ENCODE measurements around the gene OGA. TPM values are rescaled to one million over a fixed set of nuclear protein-coding genes. Genes with fewer than 3 reads are reported as not detected.
A peak's percentile ranks its signal among the peaks of the same experiment; 100 is the strongest.

The OGA gene
- total RNA-seq, 1 experiment from 2014 or later: 96.1 TPM

DNA sequence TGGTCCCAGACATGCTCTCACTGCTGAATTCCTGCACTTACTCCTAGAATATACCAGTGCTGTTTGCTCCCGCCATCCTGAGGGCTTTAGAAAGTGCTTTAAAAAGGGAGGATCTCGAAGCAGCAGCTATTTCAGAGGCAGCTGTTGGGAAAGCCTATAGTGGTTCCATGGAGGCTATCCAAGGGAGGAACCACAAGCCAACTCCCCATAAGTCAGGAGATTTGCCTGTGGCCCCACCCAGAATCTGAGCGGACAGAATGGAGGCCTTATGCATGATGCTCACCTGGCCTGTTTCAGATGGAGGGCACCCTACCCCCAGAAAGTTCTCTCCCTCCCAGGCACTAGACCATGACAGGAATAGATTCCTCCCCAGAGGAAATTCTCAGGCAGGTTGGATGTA, 27.6 kb upstream of the OGA start:
- H3K36me3 Mint-ChIP-seq (ENCODE audit: insufficient read depth, unreplicated experiment): peaks cover 38% of the 10 kb centered on the region
- no peak overlapping the region for H3K27ac Mint-ChIP-seq (ENCODE audit: low read depth, unreplicated experiment)
- TF ChIP-seq, protein P1, sequence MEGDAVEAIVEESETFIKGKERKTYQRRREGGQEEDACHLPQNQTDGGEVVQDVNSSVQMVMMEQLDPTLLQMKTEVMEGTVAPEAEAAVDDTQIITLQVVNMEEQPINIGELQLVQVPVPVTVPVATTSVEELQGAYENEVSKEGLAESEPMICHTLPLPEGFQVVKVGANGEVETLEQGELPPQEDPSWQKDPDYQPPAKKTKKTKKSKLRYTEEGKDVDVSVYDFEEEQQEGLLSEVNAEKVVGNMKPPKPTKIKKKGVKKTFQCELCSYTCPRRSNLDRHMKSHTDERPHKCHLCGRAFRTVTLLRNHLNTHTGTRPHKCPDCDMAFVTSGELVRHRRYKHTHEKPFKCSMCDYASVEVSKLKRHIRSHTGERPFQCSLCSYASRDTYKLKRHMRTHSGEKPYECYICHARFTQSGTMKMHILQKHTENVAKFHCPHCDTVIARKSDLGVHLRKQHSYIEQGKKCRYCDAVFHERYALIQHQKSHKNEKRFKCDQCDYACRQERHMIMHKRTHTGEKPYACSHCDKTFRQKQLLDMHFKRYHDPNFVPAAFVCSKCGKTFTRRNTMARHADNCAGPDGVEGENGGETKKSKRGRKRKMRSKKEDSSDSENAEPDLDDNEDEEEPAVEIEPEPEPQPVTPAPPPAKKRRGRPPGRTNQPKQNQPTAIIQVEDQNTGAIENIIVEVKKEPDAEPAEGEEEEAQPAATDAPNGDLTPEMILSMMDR (IDR thresholded peaks at IDR 0.05; ENCODE audit: unreplicated experiment): no peak
- H3K27me3 Mint-ChIP-seq (ENCODE audit: insufficient read depth, unreplicated experiment): no peaks in the 10 kb centered on the region
- intact Hi-C loops (cut with micrococcal nuclease): no loop called here
- no peaks in the 10 kb centered on the region for H3K4me1 Mint-ChIP-seq (ENCODE audit: insufficient read depth, unreplicated experiment)
- H3K4me3 Mint-ChIP-seq (ENCODE audit: unreplicated experiment): no peak overlapping the region
- H3K9me3 Mint-ChIP-seq (ENCODE audit: unreplicated experiment): no peaks in the 10 kb centered on the region
- ChIA-PET POLR2A (interaction anchor here (1.0 kb wide), 1 partner anchor 14 kb away, joined by 3 read pairs; no protein-coding TSS in a partner anchor), CTCF (interaction anchor here (1.1 to 3.7 kb wide), 3 partner anchors 10 to 227 kb away, joined by 4 to 25 read pairs (median 4); no protein-coding TSS in a partner anchor)
- no TSS peak for BruUV-seq (replicated peaks)
- no peak for DNase-seq (ENCODE audit: unreplicated experiment)

DNA sequence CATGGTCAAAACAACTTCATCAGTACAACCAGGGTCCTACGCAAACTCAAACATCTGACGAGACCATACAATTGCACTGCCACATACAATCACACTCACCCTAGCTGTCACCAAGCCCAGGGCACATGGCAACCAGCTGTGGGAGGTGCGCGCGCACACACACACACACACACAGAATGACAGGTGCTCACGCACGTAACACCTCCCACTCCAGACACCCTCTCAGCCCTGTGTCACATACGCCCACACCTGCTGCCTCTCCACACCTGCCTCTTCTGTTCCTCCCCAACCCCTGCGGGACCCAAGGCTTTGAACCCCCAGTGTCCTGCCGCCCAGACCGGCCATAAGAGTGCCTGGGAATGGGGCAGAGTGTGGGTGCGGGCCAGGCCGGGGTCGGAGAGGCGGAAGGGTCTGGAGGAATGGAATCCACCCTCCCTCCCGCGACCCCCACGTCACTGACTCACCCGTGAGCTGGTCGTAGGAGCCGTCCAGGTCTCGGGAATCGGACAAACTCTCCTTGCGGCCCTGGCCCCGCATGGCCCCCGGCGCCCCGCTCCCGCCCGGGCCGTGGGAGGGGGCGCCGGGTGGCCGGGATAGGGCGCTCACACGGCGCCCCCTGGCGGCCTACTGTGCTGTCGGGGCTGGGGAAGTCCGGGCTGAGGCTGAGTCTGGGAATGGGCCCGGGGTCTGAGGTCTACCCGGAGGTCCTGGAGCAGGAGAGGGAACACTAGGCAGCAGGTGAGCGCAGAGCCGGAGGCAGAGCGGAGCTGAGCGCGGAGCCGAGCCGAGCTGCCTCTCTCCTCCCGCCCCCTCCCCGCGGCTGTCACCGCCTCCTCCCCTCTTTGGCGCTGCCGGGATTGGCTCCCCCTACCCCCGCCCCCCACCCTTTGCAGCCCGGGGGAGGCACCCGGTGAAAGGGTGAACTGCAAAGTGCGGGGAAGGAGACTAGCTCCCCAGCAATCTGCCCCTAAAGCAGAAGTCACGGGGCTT, 25.1 kb upstream of the OGA start, which contains the start of gene KCNIP2:
TSS of gene KCNIP2 (minus strand) at position 769 of the 990 bp plus-strand sequence. CDS start at position 537, 232 bp downstream.
- CTCF ChIA-PET: interaction anchor here (0.7 to 0.8 kb wide), 2 partner anchors 104 to 115 kb away, joined by 3 read pairs; no protein-coding TSS in a partner anchor

DNA sequence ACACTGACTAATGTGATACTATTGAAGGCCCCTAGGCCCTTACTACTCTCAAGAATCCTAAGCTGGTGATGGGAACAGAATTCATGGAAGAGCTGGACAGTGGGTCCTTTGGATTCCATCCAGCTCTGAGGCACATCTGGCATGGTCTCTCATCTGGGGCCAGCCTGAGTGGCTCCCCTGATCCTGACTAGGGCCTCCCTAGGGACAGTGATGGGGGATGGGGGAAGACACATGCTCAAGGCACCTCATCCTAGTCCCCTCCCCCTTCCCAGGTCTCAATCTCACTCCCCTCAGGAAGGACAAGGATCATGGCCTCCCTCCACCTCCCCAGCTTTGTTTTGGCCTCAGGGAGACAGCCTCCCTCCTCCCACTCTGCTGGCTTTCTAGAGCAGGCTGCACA, 23.6 kb upstream of the OGA start:
- TF ChIP-seq, protein P1 (IDR thresholded peaks at IDR 0.05; ENCODE audit: unreplicated experiment): no peak
- H3K27me3 Mint-ChIP-seq (ENCODE audit: insufficient read depth, unreplicated experiment): no peaks in the 10 kb centered on the region
- BruUV-seq (replicated peaks): no TSS peak
- no peak for DNase-seq (ENCODE audit: unreplicated experiment)
- POLR2A ChIA-PET: interaction anchor here (1.5 kb wide), 1 partner anchor 9 kb away, joined by 3 read pairs; no protein-coding TSS in a partner anchor
- H3K27ac Mint-ChIP-seq (ENCODE audit: low read depth, unreplicated experiment): no peak overlapping the region
- intact Hi-C loops (cut with micrococcal nuclease): no loop called here
- CTCF ChIA-PET: interaction anchor here (0.5 to 3.5 kb wide), 30 partner anchors 10 to 425 kb away, joined by 3 to 69 read pairs (median 5); partner anchors contain the start of gene HPS6
- H3K9me3 Mint-ChIP-seq (ENCODE audit: unreplicated experiment): no peaks in the 10 kb centered on the region
- peaks cover 24% of the 10 kb centered on the region for H3K36me3 Mint-ChIP-seq (ENCODE audit: insufficient read depth, unreplicated experiment)
- H3K4me1 Mint-ChIP-seq (ENCODE audit: insufficient read depth, unreplicated experiment): peaks cover 15% of the 10 kb centered on the region
- no peak overlapping the region for H3K4me3 Mint-ChIP-seq (ENCODE audit: unreplicated experiment)

More for the DNA sequence above, 25.1 kb upstream of the OGA start, which contains the start of gene KCNIP2:
- POLR2A ChIA-PET: interaction anchor here (1.5 kb wide), 1 partner anchor 8 kb away, joined by 3 read pairs; no protein-coding TSS in a partner anchor
- Mint-ChIP-seq H3K4me1 (ENCODE audit: insufficient read depth, unreplicated experiment) (peaks cover 15% of the 10 kb centered on the region), H3K4me3 (ENCODE audit: unreplicated experiment) (no peak within 1 kb of the TSS), H3K36me3 (ENCODE audit: insufficient read depth, unreplicated experiment) (peaks cover 33% of the 10 kb centered on the region), H3K27ac (ENCODE audit: low read depth, unreplicated experiment) (no peak within 1 kb of the TSS), H3K9me3 (ENCODE audit: unreplicated experiment) (no peaks in the 10 kb centered on the region), H3K27me3 (ENCODE audit: insufficient read depth, unreplicated experiment) (no peaks in the 10 kb centered on the region)
- DNase-seq (ENCODE audit: unreplicated experiment): no peak
- TF ChIP-seq, protein P1 (IDR thresholded peaks at IDR 0.05; ENCODE audit: unreplicated experiment): peak; percentile 27
- BruUV-seq (replicated peaks): no TSS peak
- intact Hi-C loops (cut with micrococcal nuclease): no loop called here

Data from MCF 10A (cell line).